Measurements from ENCODE around the gene PRDM16. TPM values are rescaled to one million over a fixed set of nuclear protein-coding genes. Genes with fewer than 3 reads are reported as not detected.

The PRDM16 gene
- polyA plus RNA-seq, 1 donor from 2014 or later, result 0.21 TPM

DNA sequence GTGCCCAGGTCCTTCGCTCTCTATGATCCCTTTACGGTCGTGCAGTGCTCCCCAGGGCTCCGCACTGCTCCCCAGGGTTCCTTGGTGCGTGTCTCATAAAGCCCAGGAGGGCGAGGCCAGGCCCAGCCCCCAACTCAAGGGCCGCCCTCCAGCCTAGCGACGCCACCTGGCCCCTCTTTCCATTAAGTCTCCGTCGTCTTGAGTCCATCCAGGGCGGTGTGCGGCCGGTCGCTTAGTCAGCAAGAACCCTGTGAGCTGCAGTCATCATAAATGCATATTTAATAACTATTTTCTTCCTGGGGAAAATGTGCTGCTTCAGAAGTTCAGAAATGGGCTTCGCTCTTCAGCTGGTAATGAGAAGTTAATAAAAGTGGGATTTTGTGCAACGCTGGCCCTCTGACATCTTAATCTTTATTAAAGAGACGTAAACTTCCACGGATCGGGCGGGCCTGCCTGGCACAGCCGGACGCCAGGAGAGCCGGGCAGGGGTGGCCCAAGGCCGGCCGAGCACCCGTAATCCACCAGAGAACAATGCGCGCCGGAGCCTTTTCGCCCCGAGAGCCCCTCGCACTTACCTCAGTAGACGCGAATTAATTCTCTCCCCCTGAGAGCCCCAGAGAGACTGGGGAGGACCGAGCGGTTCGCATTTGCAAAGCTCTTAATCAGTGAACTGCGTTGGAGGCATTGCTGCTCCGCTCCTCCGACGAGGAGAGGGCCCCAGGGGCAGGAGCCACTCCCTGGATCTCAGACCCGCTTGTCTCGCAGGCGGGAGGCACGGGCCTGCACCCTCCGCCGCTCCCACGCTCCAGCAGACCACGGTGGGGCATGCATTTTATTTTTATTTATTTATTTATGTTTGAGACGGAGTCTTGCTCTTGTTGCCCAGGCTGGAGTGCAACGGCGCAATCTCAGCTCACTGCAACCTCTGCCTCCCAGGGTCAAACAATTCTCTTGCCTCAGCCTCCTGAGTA is 197.1 kb downstream of the PRDM16 start:
- H3K4me3 ChIP-seq (ENCODE audit: low read length), result no peak overlapping the region
- H3K79me2 ChIP-seq (replicated peaks; ENCODE audit: insufficient read depth, low read length), result peaks cover 13% of the 10 kb centered on the region
- no peaks in the 10 kb centered on the region for H3K27me3 ChIP-seq (ENCODE audit: insufficient read depth, low read depth, low read length)
- no peak overlapping the region for H3K4me2 ChIP-seq (ENCODE audit: low read length)
- H2AFZ ChIP-seq (ENCODE audit: low read depth, low read length), result no peak overlapping the region
- H3K9me2 ChIP-seq (ENCODE audit: insufficient read depth, low read length), result no peaks in the 10 kb centered on the region
- no peaks in the 10 kb centered on the region for H3K9me3 ChIP-seq (ENCODE audit: low read length)
- no peak overlapping the region for H3K27ac ChIP-seq (ENCODE audit: low read length)
- no peaks in the 10 kb centered on the region for H3F3A ChIP-seq (ENCODE audit: insufficient read depth, low read length, poor library complexity, severe bottlenecking)
- no peak overlapping the region for H3K9ac ChIP-seq (ENCODE audit: low read length)
- no peaks in the 10 kb centered on the region for H3K36me3 ChIP-seq (ENCODE audit: insufficient read depth, low read length)
- no peak for TF ChIP-seq EP300 (conservative IDR thresholded peaks at IDR 0.05; ENCODE audit: poor library complexity, severe bottlenecking)
- no peak for TF ChIP-seq MXI1 (conservative IDR thresholded peaks at IDR 0.05; ENCODE audit: poor library complexity, severe bottlenecking)
- no peak for TF ChIP-seq RAD21 (conservative IDR thresholded peaks at IDR 0.05)
- TF ChIP-seq SMC3 (conservative IDR thresholded peaks at IDR 0.05; ENCODE audit: poor library complexity), result no peak
- no peak for TF ChIP-seq TAF1 (IDR thresholded peaks at IDR 0.05; ENCODE audit: low read depth)
- TF ChIP-seq EZH2 (IDR thresholded peaks at IDR 0.05; ENCODE audit: borderline replicate concordance, insufficient read depth, low read length, poor library complexity, severe bottlenecking), result no peak
- TF ChIP-seq, protein P1, sequence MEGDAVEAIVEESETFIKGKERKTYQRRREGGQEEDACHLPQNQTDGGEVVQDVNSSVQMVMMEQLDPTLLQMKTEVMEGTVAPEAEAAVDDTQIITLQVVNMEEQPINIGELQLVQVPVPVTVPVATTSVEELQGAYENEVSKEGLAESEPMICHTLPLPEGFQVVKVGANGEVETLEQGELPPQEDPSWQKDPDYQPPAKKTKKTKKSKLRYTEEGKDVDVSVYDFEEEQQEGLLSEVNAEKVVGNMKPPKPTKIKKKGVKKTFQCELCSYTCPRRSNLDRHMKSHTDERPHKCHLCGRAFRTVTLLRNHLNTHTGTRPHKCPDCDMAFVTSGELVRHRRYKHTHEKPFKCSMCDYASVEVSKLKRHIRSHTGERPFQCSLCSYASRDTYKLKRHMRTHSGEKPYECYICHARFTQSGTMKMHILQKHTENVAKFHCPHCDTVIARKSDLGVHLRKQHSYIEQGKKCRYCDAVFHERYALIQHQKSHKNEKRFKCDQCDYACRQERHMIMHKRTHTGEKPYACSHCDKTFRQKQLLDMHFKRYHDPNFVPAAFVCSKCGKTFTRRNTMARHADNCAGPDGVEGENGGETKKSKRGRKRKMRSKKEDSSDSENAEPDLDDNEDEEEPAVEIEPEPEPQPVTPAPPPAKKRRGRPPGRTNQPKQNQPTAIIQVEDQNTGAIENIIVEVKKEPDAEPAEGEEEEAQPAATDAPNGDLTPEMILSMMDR (IDR thresholded peaks at IDR 0.05; ENCODE audit: poor library complexity, severe bottlenecking), result no peak
- TF ChIP-seq POLR2AphosphoS5 (IDR thresholded peaks at IDR 0.05), result no peak
- TF ChIP-seq, protein P2, sequence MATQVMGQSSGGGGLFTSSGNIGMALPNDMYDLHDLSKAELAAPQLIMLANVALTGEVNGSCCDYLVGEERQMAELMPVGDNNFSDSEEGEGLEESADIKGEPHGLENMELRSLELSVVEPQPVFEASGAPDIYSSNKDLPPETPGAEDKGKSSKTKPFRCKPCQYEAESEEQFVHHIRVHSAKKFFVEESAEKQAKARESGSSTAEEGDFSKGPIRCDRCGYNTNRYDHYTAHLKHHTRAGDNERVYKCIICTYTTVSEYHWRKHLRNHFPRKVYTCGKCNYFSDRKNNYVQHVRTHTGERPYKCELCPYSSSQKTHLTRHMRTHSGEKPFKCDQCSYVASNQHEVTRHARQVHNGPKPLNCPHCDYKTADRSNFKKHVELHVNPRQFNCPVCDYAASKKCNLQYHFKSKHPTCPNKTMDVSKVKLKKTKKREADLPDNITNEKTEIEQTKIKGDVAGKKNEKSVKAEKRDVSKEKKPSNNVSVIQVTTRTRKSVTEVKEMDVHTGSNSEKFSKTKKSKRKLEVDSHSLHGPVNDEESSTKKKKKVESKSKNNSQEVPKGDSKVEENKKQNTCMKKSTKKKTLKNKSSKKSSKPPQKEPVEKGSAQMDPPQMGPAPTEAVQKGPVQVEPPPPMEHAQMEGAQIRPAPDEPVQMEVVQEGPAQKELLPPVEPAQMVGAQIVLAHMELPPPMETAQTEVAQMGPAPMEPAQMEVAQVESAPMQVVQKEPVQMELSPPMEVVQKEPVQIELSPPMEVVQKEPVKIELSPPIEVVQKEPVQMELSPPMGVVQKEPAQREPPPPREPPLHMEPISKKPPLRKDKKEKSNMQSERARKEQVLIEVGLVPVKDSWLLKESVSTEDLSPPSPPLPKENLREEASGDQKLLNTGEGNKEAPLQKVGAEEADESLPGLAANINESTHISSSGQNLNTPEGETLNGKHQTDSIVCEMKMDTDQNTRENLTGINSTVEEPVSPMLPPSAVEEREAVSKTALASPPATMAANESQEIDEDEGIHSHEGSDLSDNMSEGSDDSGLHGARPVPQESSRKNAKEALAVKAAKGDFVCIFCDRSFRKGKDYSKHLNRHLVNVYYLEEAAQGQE (IDR thresholded peaks at IDR 0.05; ENCODE audit: borderline replicate concordance), result no peak
- no peaks in the 10 kb centered on the region for H4K20me1 ChIP-seq (ENCODE audit: insufficient read depth)

DNA sequence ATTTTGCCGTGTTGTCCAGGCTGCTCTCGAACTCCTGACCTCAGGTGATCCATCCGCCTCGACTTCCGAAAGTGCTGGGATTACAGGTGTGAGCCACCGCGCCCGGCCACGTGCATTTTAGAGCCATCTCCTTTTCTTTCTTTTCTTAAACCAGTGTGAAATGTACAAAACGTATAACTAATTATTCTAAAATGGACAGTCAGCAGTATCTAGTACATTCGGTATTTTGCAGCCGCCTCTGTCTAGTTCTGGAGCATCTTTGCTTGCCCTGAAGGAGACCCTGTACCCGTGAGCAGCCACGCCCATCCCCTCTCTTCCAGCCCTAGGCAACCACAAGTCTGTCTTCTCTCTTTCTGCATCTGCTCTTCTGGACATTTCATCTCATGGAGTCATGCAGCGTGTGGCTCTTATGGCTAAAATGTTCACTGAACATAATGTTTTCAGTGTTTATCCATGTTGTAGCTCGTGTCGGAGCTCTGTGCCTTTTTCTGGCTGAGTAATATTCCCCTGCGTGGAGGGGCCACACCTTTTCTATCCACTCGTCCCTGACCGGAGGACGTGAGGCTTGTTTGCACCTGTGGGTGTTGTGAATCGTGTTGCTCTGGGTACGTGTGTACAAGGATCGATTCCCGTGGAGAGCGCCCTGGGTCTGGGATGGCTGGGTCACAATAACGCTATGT is 198.0 kb downstream of the PRDM16 start:
- H2AFZ ChIP-seq (ENCODE audit: low read depth, low read length), result no peak overlapping the region
- no peaks in the 10 kb centered on the region for H3F3A ChIP-seq (ENCODE audit: insufficient read depth, low read length, poor library complexity, severe bottlenecking)
- no peak overlapping the region for H3K27ac ChIP-seq (ENCODE audit: low read length)
- H3K4me3 ChIP-seq (ENCODE audit: low read length), result no peak overlapping the region
- H3K9ac ChIP-seq (ENCODE audit: low read length), result no peak overlapping the region
- H3K36me3 ChIP-seq (ENCODE audit: insufficient read depth, low read length), result no peaks in the 10 kb centered on the region
- H3K4me2 ChIP-seq (ENCODE audit: low read length), result no peak overlapping the region
- no peaks in the 10 kb centered on the region for H3K27me3 ChIP-seq (ENCODE audit: insufficient read depth, low read depth, low read length)
- H3K9me2 ChIP-seq (ENCODE audit: insufficient read depth, low read length), result no peaks in the 10 kb centered on the region
- TF ChIP-seq RAD21 (conservative IDR thresholded peaks at IDR 0.05) (no peak), POLR2AphosphoS5 (IDR thresholded peaks at IDR 0.05) (no peak), EP300 (conservative IDR thresholded peaks at IDR 0.05; ENCODE audit: poor library complexity, severe bottlenecking) (no peak), TAF1 (IDR thresholded peaks at IDR 0.05; ENCODE audit: low read depth) (no peak), MXI1 (conservative IDR thresholded peaks at IDR 0.05; ENCODE audit: poor library complexity, severe bottlenecking) (no peak), EZH2 (IDR thresholded peaks at IDR 0.05; ENCODE audit: borderline replicate concordance, insufficient read depth, low read length, poor library complexity, severe bottlenecking) (no peak), SMC3 (conservative IDR thresholded peaks at IDR 0.05; ENCODE audit: poor library complexity) (no peak)
- TF ChIP-seq, protein P1 (IDR thresholded peaks at IDR 0.05; ENCODE audit: poor library complexity, severe bottlenecking), result no peak
- TF ChIP-seq, protein P2 (IDR thresholded peaks at IDR 0.05; ENCODE audit: borderline replicate concordance), result no peak
- no peaks in the 10 kb centered on the region for H3K9me3 ChIP-seq (ENCODE audit: low read length)
- H3K79me2 ChIP-seq (replicated peaks; ENCODE audit: insufficient read depth, low read length), result peaks cover 5% of the 10 kb centered on the region
- no peaks in the 10 kb centered on the region for H4K20me1 ChIP-seq (ENCODE audit: insufficient read depth)

Data from neural cell (in vitro differentiated cells).